HG03066 (cell line): ENCODE measurements around the gene TOM1L2.
"Not testable (repeated sequence)": the region's sequence is repeated elsewhere in the genome, so short reads cannot be mapped to it uniquely, and the experiment has no call there.

Experiments used
- ATAC-seq: cut with Tn5 transposase; IDR thresholded peaks from one replicate; pipeline ENCODE4 v1.9.1; 2021; ENCODE audit warnings: low read depth; ENCODE audit not compliant: unreplicated experiment

Gene TOM1L2

DNA sequence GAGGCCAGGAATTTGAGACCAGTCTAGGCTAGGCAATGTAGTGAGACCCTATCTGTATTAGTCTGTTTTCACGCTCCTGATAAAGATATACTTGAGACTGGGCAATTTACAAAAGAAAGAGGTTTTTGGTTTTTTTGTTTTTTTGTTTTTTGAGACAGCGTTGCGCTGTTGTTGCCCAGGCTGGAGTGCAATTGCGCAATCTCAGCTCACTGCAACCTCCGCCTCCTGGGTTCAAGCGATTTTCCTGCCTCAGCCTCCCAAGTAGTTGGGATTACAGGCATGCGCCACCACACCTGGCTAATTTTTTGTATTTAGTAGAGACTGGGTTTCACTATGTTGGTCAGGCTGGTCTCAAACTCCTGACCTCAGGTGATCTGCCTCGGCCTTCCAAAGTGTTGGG lies 23.7 kb upstream of the TOM1L2 start:
- ATAC-seq: not testable (repeated sequence)

DNA sequence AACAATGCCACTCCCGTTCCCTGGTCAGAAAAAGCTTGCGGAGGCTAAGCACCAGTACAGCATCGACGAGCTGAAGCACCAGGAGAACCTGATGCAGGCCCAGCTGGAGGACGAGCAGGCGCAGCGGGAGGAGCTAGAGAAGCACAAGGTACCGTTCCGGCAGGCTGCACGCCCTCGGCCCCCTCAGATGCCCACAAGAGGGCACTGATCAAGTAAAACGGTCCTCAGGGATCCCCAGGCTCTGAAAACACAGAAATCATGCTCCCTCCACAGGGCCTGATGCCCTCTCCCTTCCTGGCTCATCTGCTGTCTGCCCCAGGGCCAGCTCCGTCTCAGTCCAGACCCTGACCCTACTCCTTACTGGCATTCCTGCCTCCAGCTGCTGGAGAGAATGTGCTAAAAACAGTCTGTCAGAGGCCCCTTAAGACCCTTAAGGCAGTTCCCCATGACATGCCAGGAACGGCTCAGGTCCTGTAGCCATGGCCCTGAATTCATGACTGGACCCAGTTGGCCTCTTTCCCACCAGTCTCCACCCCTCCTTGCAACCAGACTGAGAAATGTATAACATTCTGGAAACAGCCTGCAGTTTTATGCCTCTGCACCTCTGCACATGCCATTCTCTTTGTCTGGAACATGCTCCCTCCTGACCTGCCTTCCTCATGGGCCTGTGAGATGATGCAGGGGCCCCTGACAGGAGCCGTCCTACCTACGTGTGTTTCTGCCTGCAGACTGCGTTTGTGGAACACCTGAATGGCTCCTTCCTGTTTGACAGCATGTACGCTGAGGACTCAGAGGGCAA lies 22.3 kb upstream of the TOM1L2 start:
- no peak for ATAC-seq

DNA sequence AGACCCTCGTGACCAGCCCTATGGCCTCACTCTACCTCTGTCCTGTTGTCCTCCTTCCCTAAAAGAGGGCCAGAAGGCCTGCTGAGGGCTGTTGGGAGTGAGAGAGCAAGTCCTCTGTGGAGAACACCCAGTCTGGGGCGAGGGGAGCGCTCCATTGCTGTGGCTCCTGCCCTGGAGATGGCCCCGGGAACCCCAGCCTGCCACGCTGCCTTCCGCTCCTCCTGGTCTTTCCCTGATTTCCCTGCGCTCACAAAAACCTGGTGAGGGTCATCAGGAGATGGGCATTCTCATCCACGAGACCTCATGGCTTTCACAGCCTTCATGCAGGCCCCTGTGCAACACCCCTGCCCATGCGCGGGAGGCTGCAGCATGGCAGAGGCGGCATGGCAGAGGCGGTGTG lies 21.7 kb upstream of the TOM1L2 start:
- ATAC-seq: no peak

GRCh38 chr17:17993366-17993765 lies 21.2 kb upstream of the TOM1L2 start:
- no peak for ATAC-seq

GRCh38 chr17:17990282-17990681 lies 18.1 kb upstream of the TOM1L2 start:
- no peak for ATAC-seq

GRCh38 chr17:17989618-17990017 lies 17.4 kb upstream of the TOM1L2 start:
- ATAC-seq: no peak

- ATAC-seq: no peak
These were observed 16.9 kb upstream of the TOM1L2 start for GRCh38 chr17:17989081-17989480.

- ATAC-seq: no peak
These were observed 16.3 kb upstream of the TOM1L2 start for GRCh38 chr17:17988427-17988945.

- ATAC-seq: no peak
These were observed 15.7 kb upstream of the TOM1L2 start for GRCh38 chr17:17987901-17988300.

GRCh38 chr17:17987187-17987896 lies 15.1 kb upstream of the TOM1L2 start:
- ATAC-seq: no peak

DNA sequence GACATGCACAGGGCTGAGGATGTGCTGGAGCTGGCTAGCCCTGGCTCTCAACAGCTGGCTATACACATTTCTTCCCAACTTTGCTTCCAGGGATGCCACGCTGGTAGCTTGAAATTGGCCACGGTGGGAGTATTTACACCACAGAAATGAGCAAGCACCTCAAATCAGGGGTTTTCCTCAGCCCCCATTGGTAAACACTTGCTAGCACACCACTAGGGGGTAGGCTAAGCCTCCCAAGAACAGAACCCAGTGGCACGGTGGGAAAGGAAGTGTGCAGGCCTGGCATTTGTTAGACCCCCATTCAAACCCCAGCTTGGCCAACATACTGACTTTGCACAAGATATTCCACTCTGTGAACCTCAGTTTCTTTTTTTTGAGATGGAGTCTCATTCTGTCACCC lies 13.4 kb upstream of the TOM1L2 start:
- no peak for ATAC-seq

- ATAC-seq: no peak
These were observed 13.0 kb upstream of the TOM1L2 start for GRCh38 chr17:17985153-17985552.

DNA sequence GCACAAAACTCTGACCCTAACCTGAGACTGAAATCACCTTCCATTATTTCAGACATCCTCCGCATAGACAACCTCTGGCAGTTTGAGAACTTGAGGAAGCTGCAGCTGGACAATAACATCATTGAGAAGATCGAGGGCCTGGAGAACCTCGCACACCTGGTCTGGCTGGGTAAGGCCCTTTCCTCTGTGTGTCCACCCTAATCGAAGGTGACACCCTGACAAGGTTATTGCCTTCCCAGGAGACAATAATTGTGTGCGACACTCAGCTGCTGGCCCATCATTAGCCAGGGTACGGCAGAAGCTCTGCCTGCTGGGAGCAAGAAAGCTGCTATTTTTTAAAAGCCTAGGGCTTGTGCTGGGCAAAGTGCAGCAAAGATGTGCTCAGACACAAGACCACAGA lies 11.6 kb upstream of the TOM1L2 start:
- ATAC-seq: no peak

DNA sequence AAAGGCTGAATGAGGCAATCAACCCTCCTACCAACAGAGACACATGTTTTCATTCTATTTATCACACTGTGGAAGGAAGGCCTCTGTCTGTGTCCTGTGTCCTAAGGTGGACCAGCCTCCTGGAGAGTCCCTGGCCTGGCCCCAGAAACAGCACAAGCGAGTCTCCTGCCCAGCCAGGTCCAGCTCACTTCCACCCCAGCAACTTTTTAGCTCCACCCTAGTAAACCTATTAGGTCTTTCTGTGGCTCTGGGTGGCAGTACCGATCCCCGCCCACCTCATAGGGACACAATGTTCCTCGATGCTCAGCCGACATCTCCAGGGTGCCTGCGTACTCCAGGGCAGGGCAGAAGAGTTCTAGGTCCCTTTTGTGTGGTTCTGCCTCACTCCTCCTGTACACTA lies 11.2 kb upstream of the TOM1L2 start:
- ATAC-seq: no peak

- no peak for ATAC-seq
These were observed 10.6 kb upstream of the TOM1L2 start for GRCh38 chr17:17982801-17983200.

- ATAC-seq: no peak
These were observed 9.1 kb upstream of the TOM1L2 start for GRCh38 chr17:17981330-17981729.

- ATAC-seq: no peak
These were observed 7.6 kb upstream of the TOM1L2 start for GRCh38 chr17:17979778-17980177.

DNA sequence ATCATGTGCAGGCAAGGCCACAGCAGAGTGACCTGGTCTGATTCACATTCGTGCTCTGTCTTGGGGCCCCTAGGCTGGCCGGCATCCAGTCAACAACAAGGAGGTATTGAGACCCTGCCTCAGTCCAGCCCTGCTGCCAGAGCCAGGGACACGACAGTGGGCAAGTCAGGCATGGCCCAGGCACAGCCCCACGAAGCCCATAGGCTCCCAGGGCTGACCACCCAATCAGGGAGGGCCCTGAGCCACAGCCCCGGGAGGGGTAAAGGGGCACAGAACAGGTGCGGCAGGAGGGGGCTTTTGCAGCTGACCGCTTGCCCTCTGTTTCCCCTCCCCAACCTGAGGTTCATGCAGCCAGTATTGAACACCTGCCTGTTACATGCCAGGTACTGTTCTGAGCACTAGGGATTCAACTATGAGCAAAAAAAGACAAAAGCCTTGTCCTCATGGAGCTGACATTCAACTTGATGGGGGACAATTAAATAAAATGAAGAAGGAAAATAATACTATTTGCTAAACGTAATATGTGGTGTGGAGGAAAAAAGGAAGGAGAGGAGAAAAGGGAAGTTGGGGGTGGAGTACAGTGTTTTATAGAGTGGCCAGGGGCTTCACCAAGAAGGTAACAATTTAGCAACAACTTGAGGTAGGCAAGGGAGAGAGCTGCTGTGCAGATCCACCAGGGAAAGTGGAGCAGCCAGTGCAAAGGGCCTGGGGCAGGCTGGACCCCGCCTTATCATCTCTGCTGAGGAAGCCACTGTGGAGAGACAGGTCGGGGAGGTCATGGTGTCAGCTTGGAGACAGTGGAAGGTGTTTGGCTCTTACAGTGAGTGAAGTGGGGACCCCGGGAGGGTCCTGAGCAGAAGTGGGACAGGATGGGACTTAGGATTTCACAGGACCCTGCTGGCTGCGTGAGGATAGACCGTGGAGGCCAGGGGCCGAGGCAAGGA lies 6.6 kb upstream of the TOM1L2 start:
- no peak for ATAC-seq

GRCh38 chr17:17976931-17977570 lies 4.9 kb upstream of the TOM1L2 start:
- no peak for ATAC-seq

DNA sequence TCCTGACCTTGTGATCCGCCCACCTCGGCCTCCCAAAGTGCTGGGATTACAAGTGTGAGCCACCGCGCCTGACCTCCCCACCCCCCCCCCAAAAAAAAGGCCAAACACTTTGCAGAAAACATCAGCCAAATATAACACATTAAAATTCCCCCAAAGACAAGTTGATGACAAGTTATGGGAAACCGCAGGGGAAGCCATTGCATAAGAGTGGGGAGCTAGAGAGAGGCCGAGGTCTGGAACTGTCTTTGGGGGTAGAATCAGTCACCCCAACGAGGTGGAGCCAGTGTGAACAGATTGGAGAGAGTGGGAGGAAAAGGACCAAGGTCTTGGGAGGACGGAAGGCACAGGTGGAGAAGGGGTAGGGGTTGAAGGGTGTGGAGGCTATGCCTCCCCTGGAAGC lies 3.2 kb upstream of the TOM1L2 start:
- ATAC-seq: no peak

- no peak for ATAC-seq
These were observed 703 bp upstream of the TOM1L2 start for GRCh38 chr17:17972952-17973254.
